HepG2 (cell line): ENCODE data around the gene AGK. TPM values are rescaled to one million over a fixed set of nuclear protein-coding genes. Genes with fewer than 3 reads are reported as not detected.

Source experiments
- ATAC-seq: fragments of 200-7000 bp; cut with Tn5 transposase; 3 replicates; pipeline ENCODE4 v1.9.1; 2020; ENCODE audit warnings: mild to moderate bottlenecking, moderate library complexity
- BruUV-seq: library from RNA; stranded (reverse); fragments of 400-500 nt; replicated peaks from 2 replicates; lab custom pipeline; 2021; lab: Mats Ljungman, UMichigan
- CTCF ChIA-PET: fragments of 300-600 bp; formaldehyde crosslinking; extraction: SDS; loops from one replicate; lab custom pipeline; 2021; ENCODE audit warnings: low total read pairs, inconsistent platforms, low intra/inter-chr PET ratio; lab: Yijun Ruan, JAX
- POLR2A ChIA-PET: fragments of 350-600 bp; sonication (Branson Sonifier 250); formaldehyde crosslinking; loops from one replicate; lab custom pipeline; 2020; ENCODE audit warnings: antibody characterized with exemption, inconsistent platforms; lab: Yijun Ruan, JAX
- DNase-seq: peaks from one replicate; pipeline ENCODE4 v3.0.0-alpha.2; 2015; ENCODE audit warnings: low spot score
- FAIRE-seq: peaks from 3 replicates; lab custom pipeline; 2011; peaks lifted over from hg19 to GRCh38; lab: Jason Lieb, UNC
- H2AFZ ChIP-seq: one replicate; pipeline ENCODE4 v1.6.1; 2011; ENCODE audit warnings: low read length, inconsistent platforms
- H3K27ac ChIP-seq: fragments of 300-600 bp; 3 replicates; pipeline ENCODE4 v1.8.0; 2011; ENCODE audit warnings: mixed run types, mild to moderate bottlenecking, mixed read lengths, low read length, inconsistent platforms; ENCODE audit not compliant: insufficient read depth; ENCODE audit errors: extremely low read length
- H3K27me3 ChIP-seq, 2 experiments: fragments of 200-600 bp in 1 of 2; 2 replicates in 1 of 2; 3 replicates in 1 of 2; pipeline versions ENCODE4 v1.6.0 to v1.8.0; 2011; ENCODE audit warnings: low read length in 2 of 2, mild to moderate bottlenecking in 2 of 2, moderate library complexity in 2 of 2, inconsistent platforms in 1 of 2; ENCODE audit not compliant: insufficient read depth in 2 of 2, control insufficient read depth in 1 of 2
- H3K36me3 ChIP-seq, 2 experiments: fragments of 200-600 bp in 1 of 2; replicated peaks in 1 of 2; 2 replicates in 1 of 2; 3 replicates in 1 of 2; pipeline versions ENCODE4 v1.5.1 to v1.8.0; 2011; ENCODE audit warnings: low read length in 2 of 2, inconsistent platforms in 1 of 2; ENCODE audit not compliant: insufficient read depth in 2 of 2, control insufficient read depth in 1 of 2
- H3K4me1 ChIP-seq: 2 replicates; pipeline ENCODE4 v1.5.1; 2012; ENCODE audit warnings: low read length, inconsistent platforms; ENCODE audit not compliant: insufficient read depth
- H3K4me2 ChIP-seq: 2 replicates; pipeline ENCODE4 v1.6.0; 2011; ENCODE audit warnings: low read depth, low read length, inconsistent platforms
- H3K4me3 ChIP-seq, 3 experiments: fragments of 200-600 bp in 1 of 3; sonication (generic), shearing (Covaris generic) in 1 of 3; replicated peaks in 1 of 3; 2 replicates each; pipeline ENCODE4 v1.5.1; 2011 to 2016; ENCODE audit warnings: low read length in 3 of 3, inconsistent platforms in 2 of 3, low read depth in 2 of 3, mild to moderate bottlenecking in 2 of 3, control low read depth in 1 of 3, mixed read lengths in 1 of 3; ENCODE audit not compliant: insufficient read depth in 1 of 3
- H3K79me2 ChIP-seq: one replicate; pipeline ENCODE4 v1.6.1; 2011; ENCODE audit warnings: low read length, inconsistent platforms; ENCODE audit not compliant: insufficient read depth
- H3K9ac ChIP-seq: 2 replicates; pipeline ENCODE4 v1.6.0; 2011; ENCODE audit warnings: mild to moderate bottlenecking, low read depth, low read length, inconsistent platforms; ENCODE audit not compliant: insufficient read depth
- H3K9me3 ChIP-seq: 2 replicates; pipeline ENCODE4 v1.5.1; 2012; ENCODE audit warnings: mild to moderate bottlenecking, low read length
- H4K20me1 ChIP-seq: 2 replicates; pipeline ENCODE4 v1.6.0; 2011; ENCODE audit warnings: inconsistent platforms, mild to moderate bottlenecking, low read length, moderate library complexity; ENCODE audit not compliant: insufficient read depth
- FOXC1 ChIP-seq: sonication (generic); formaldehyde crosslinking; IDR thresholded peaks from 2 replicates; pipeline ENCODE4 v1.8.0; 2022; ENCODE audit warnings: mild to moderate bottlenecking, missing genetic modification reagents, borderline replicate concordance
- GLMP ChIP-seq: sonication (generic); formaldehyde crosslinking; IDR thresholded peaks from 2 replicates; pipeline ENCODE4 v1.9.0; 2021; ENCODE audit warnings: missing genetic modification reagents, mild to moderate bottlenecking, borderline replicate concordance
- HDAC6 ChIP-seq: fragments of 200-600 bp; sonication (generic); IDR thresholded peaks from 2 replicates; pipeline ENCODE4 v1.7.0; 2017; ENCODE audit warnings: mild to moderate bottlenecking, antibody characterized with exemption, low read length, low read depth
- NFIC ChIP-seq: IDR thresholded peaks from 2 replicates; pipeline ENCODE4 v1.6.1; 2012; ENCODE audit warnings: mild to moderate bottlenecking, low read length, inconsistent platforms
- PBX2 ChIP-seq: IDR thresholded peaks from 2 replicates; pipeline ENCODE4 v1.6.1; 2016; ENCODE audit warnings: control low read depth
- PHF5A ChIP-seq: IDR thresholded peaks from one replicate; pipeline ENCODE4 v1.6.1; 2018; ENCODE audit warnings: low read depth, missing genetic modification reagents; ENCODE audit not compliant: unreplicated experiment
- PRDM10 ChIP-seq: sonication (generic); formaldehyde crosslinking; IDR thresholded peaks from 2 replicates; pipeline ENCODE4 v1.4.0; 2020; ENCODE audit warnings: low read depth, missing genetic modification reagents
- SP4 ChIP-seq: sonication (generic); formaldehyde crosslinking; IDR thresholded peaks from 2 replicates; pipeline ENCODE4 v1.8.1; 2023; ENCODE audit warnings: mild to moderate bottlenecking, missing genetic modification reagents
- ZNF180 ChIP-seq: sonication (generic); formaldehyde crosslinking; IDR thresholded peaks from 2 replicates; pipeline ENCODE4 v1.4.0; 2020; ENCODE audit warnings: low read depth, missing genetic modification reagents, borderline replicate concordance
- ZNF20 ChIP-seq: sonication (generic); formaldehyde crosslinking; IDR thresholded peaks from 2 replicates; pipeline ENCODE4 v1.4.0; 2020; ENCODE audit warnings: mild to moderate bottlenecking, moderate library complexity, missing genetic modification reagents
- ZNF263 ChIP-seq: sonication (generic); formaldehyde crosslinking; IDR thresholded peaks from 2 replicates; pipeline ENCODE4 v1.4.0; 2020; ENCODE audit warnings: missing genetic modification reagents
- ZNF562 ChIP-seq: sonication (generic); formaldehyde crosslinking; IDR thresholded peaks from 2 replicates; pipeline ENCODE4 v1.8.0; 2022; ENCODE audit warnings: missing genetic modification reagents, borderline replicate concordance
- WGBS: methylation state at CpG from one replicate; pipeline ENCODE4 v1.1.6; 2017; ENCODE audit warnings: low lambda C conversion rate; 5-methylcytosine and 5-hydroxymethylcytosine counted together
- in situ Hi-C: cut with HindIII; loops from 2 replicates; pipeline ENCODE4 v1.10.0; 2017; ENCODE audit warnings: low pct_unique_long_range_greater_than_20kb; ENCODE audit not compliant: extremely low pct_ligation_motif_present
- intact Hi-C: fragments of 100-400 bp; cut with micrococcal nuclease; formaldehyde crosslinking; loops from one replicate; pipeline ENCODE4 v1.10.0; 2022; ENCODE audit not compliant: unreplicated experiment
- polyA plus RNA-seq, 8 experiments: library from polyadenylated mRNA; depleted of rRNA in 3 of 8; stranded (reverse) in 7 of 8; unstranded in 1 of 8; fragments of >200 nt; fragmentation: Illumina TruSeq in 4 of 8; extraction: Trizol in 4 of 8; gene quantifications; 2 replicates each; pipeline versions ENCODE4 v1.2.1 to v1.2.3, GENCODE V29; 2011 to 2016; ENCODE audit warnings: low read depth in 4 of 8, missing spikeins in 1 of 8, mixed read lengths in 1 of 8; ENCODE audit not compliant: insufficient read depth in 1 of 8
- total RNA-seq, 5 experiments: library from RNA; depleted of rRNA; stranded (reverse); fragments of >200 nt; fragmentation: Illumina TruSeq; extraction: Trizol; gene quantifications; 2 replicates each; pipeline ENCODE4 v1.2.3, GENCODE V29; 2016; ENCODE audit warnings: low read depth in 1 of 5

The AGK gene
- total and polyA plus RNA-seq, 2 of the 13 experiments (the other 11 are each of a cell fraction or from before 2014, with no cell fraction given), result 23.7 to 30.1 TPM

- Histone ChIP-seq H4K20me1 (no peaks in the 10 kb centered on the region), H3K27me3 (no peaks in the 10 kb centered on the region), H3K4me2 (no peak overlapping the region), H3K27ac (no peak overlapping the region), H2AFZ (no peak overlapping the region), H3K36me3 (peaks cover 0 to 1% of the 10 kb centered on the region in 2 experiments; a peak in 4 of 5 replicates), H3K4me1 (peaks cover 22% of the 10 kb centered on the region), H3K9me3 (no peaks in the 10 kb centered on the region), H3K9ac (no peak overlapping the region), H3K79me2 (no peaks in the 10 kb centered on the region), H3K4me3 (no peak overlapping the region)
- FAIRE-seq (no peak), DNase-seq (no peak), ATAC-seq (no peak)
- WGBS, result 97% methylated on average over 4 of the region's 4 CpGs
- in situ Hi-C loops (no loop called here), intact Hi-C loops (no loop called here)
- TF ChIP-seq PBX2 (CRISPR knock-in tag) (no peak), ZNF562 (CRISPR knock-in tag) (no peak), ZNF180 (CRISPR knock-in tag) (no peak), SP4 (CRISPR knock-in tag) (no peak), ZNF263 (no peak), PRDM10 (no peak), GLMP (CRISPR knock-in tag) (no peak), PHF5A (no peak), HDAC6 (no peak), NFIC (no peak), ZNF20 (no peak), FOXC1 (CRISPR knock-in tag) (no peak)
- POLR2A ChIA-PET, result no interaction called here
- no TSS peak for BruUV-seq
- CTCF ChIA-PET, result no interaction called here
Measured at GRCh38 chr7:141588912-141589311, 37.7 kb downstream of the AGK start.
